Measurements from ENCODE around the gene ATG13. TPM values are rescaled to one million over a fixed set of nuclear protein-coding genes. Genes with fewer than 3 reads are reported as not detected.
A peak's percentile ranks its signal among the peaks of the same experiment; 100 is the strongest.
"Not testable (repeated sequence)": the region's sequence is repeated elsewhere in the genome, so short reads cannot be mapped to it uniquely, and the experiment has no call there.

ATG13 gene
- total RNA-seq, 3 donors from 2014 or later, result 84.2 to 113 (median 87.5) TPM

- peaks cover 5% of the 10 kb centered on the region for H3K36me3 ChIP-seq
- no peak for TF ChIP-seq POLR2A (IDR thresholded peaks at IDR 0.05)
- TF ChIP-seq CTCF (IDR thresholded peaks at IDR 0.05), result no peak
- TF ChIP-seq POLR2AphosphoS5 (IDR thresholded peaks at IDR 0.05), result no peak
- H3K27me3 ChIP-seq, result no peaks in the 10 kb centered on the region
- intact Hi-C loops (cut with DNase I; ENCODE audit: low total_unique reads), result no loop called here
- no peak overlapping the region for H3K4me3 ChIP-seq
- no peaks in the 10 kb centered on the region for H3K9me3 ChIP-seq
- no peaks in the 10 kb centered on the region for H3K4me1 ChIP-seq
- no peak for DNase-seq (ENCODE audit: low spot score in 2 of 2)
- H3K27ac ChIP-seq, result peak overlapping the region in 1 of 2 donors; percentile 75
Observed at GRCh38 chr11:46665356-46665755, 48.0 kb downstream of the ATG13 start.

GRCh38 chr11:46666516-46666915 is 49.2 kb downstream of the ATG13 start:
- Histone ChIP-seq H3K4me3 (no peak overlapping the region), H3K9me3 (no peaks in the 10 kb centered on the region), H3K27me3 (no peaks in the 10 kb centered on the region), H3K4me1 (no peaks in the 10 kb centered on the region), H3K36me3 (peaks cover 5% of the 10 kb centered on the region), H3K27ac (peak overlapping the region; percentile 2 to 83)
- intact Hi-C loops (cut with DNase I; ENCODE audit: low total_unique reads), result no loop called here
- no peak for TF ChIP-seq POLR2A (IDR thresholded peaks at IDR 0.05)
- TF ChIP-seq CTCF (IDR thresholded peaks at IDR 0.05), result no peak
- TF ChIP-seq POLR2AphosphoS5 (IDR thresholded peaks at IDR 0.05), result no peak
- no peak for DNase-seq (ENCODE audit: low spot score in 2 of 2)

- H3K36me3 ChIP-seq, result peaks cover 8% of the 10 kb centered on the region
- intact Hi-C loops (cut with DNase I; ENCODE audit: low total_unique reads), result no loop called here
- TF ChIP-seq POLR2A (IDR thresholded peaks at IDR 0.05), result no peak
- no peak for TF ChIP-seq POLR2AphosphoS5 (IDR thresholded peaks at IDR 0.05)
- TF ChIP-seq CTCF (IDR thresholded peaks at IDR 0.05), result no peak
- H3K4me3 ChIP-seq, result no peak overlapping the region
- no peaks in the 10 kb centered on the region for H3K9me3 ChIP-seq
- no peak for DNase-seq (ENCODE audit: low spot score in 2 of 2)
- H3K27me3 ChIP-seq, result no peaks in the 10 kb centered on the region
- H3K4me1 ChIP-seq, result no peaks in the 10 kb centered on the region
- peak overlapping the region; percentile 2 to 83 for H3K27ac ChIP-seq
Observed at GRCh38 chr11:46667043-46667481, 49.7 kb downstream of the ATG13 start.

- no peak for DNase-seq (ENCODE audit: low spot score in 2 of 2)
- Histone ChIP-seq H3K36me3 (peaks cover 9% of the 10 kb centered on the region), H3K27me3 (no peaks in the 10 kb centered on the region), H3K9me3 (no peaks in the 10 kb centered on the region), H3K27ac (peak overlapping the region in 1 of 2 donors; percentile 44), H3K4me1 (no peaks in the 10 kb centered on the region), H3K4me3 (no peak overlapping the region)
- intact Hi-C loops (cut with DNase I; ENCODE audit: low total_unique reads), result no loop called here
- TF ChIP-seq CTCF (IDR thresholded peaks at IDR 0.05) (no peak), POLR2A (IDR thresholded peaks at IDR 0.05) (no peak), POLR2AphosphoS5 (IDR thresholded peaks at IDR 0.05) (no peak)
Observed at GRCh38 chr11:46668480-46669085, 51.2 kb downstream of the ATG13 start.

GRCh38 chr11:46669711-46670139 is 52.4 kb downstream of the ATG13 start:
- H3K4me1 ChIP-seq, result peaks cover under 1 to 4% of the 10 kb centered on the region in 2 donors
- TF ChIP-seq CTCF (IDR thresholded peaks at IDR 0.05) (no peak), POLR2AphosphoS5 (IDR thresholded peaks at IDR 0.05) (no peak), POLR2A (IDR thresholded peaks at IDR 0.05) (no peak)
- no peak overlapping the region for H3K27ac ChIP-seq
- H3K27me3 ChIP-seq, result no peaks in the 10 kb centered on the region
- H3K9me3 ChIP-seq, result no peaks in the 10 kb centered on the region
- H3K36me3 ChIP-seq, result peaks cover 9% of the 10 kb centered on the region
- no peak for DNase-seq (ENCODE audit: low spot score in 2 of 2)
- H3K4me3 ChIP-seq, result no peak overlapping the region
- intact Hi-C loops (cut with DNase I; ENCODE audit: low total_unique reads), result no loop called here

- H3K4me1 ChIP-seq; H3K9me3 ChIP-seq; H3K36me3 ChIP-seq; H3K27ac ChIP-seq; DNase-seq (ENCODE audit: low spot score in 2 of 2); intact Hi-C loops (cut with DNase I; ENCODE audit: low total_unique reads); H3K4me3 ChIP-seq; H3K27me3 ChIP-seq: not testable (repeated sequence)
Observed at GRCh38 chr11:46670521-46670920, 53.2 kb downstream of the ATG13 start.
